GM23338 (cell line): ENCODE data around the gene RHBDL3. TPM values are rescaled to one million over a fixed set of nuclear protein-coding genes. Genes with fewer than 3 reads are reported as not detected.

Source experiments
- ATAC-seq: fragments of 200-7000 bp; cut with Tn5 transposase; 3 replicates; pipeline ENCODE4 v1.9.1; 2020
- DNase-seq: peaks from one replicate; pipeline ENCODE4 v3.0.0-alpha.2; 2015; ENCODE audit warnings: low spot score
- H2AFZ ChIP-seq: fragments of 200-600 bp; sonication (generic); 2 replicates; pipeline ENCODE4 v1.8.0; 2016; ENCODE audit warnings: antibody characterized with exemption, mild to moderate bottlenecking, moderate library complexity
- H3F3A ChIP-seq: fragments of 200-600 bp; sonication (generic); replicated peaks from 2 replicates; pipeline ENCODE4 v1.8.0; 2017; ENCODE audit warnings: antibody characterized with exemption, mixed run types, low read depth
- H3K27ac ChIP-seq: fragments of 200-600 bp; sonication (generic); 2 replicates; pipeline ENCODE4 v1.6.1; 2016; ENCODE audit warnings: low read depth
- H3K27me3 ChIP-seq: fragments of 200-600 bp; sonication (generic); 2 replicates; pipeline ENCODE4 v1.8.0; 2016; ENCODE audit warnings: mild to moderate bottlenecking, mixed run types, moderate library complexity; ENCODE audit not compliant: insufficient read depth
- H3K36me3 ChIP-seq: fragments of 200-600 bp; sonication (generic); 2 replicates; pipeline ENCODE4 v1.8.0; 2016; ENCODE audit warnings: mild to moderate bottlenecking; ENCODE audit not compliant: insufficient read depth
- H3K4me1 ChIP-seq: fragments of 200-600 bp; sonication (generic); 2 replicates; pipeline ENCODE4 v1.8.0; 2016; ENCODE audit warnings: mild to moderate bottlenecking, moderate library complexity; ENCODE audit not compliant: insufficient read depth
- H3K4me2 ChIP-seq: fragments of 200-600 bp; sonication (generic); 2 replicates; pipeline ENCODE4 v1.7.1; 2017; ENCODE audit warnings: mixed run types
- H3K4me3 ChIP-seq: fragments of 200-600 bp; sonication (generic); 2 replicates; pipeline ENCODE4 v1.6.1; 2016; ENCODE audit warnings: mixed run types
- H3K79me2 ChIP-seq: fragments of 200-600 bp; sonication (generic); replicated peaks from 2 replicates; pipeline ENCODE4 v1.8.0; 2017; ENCODE audit warnings: mild to moderate bottlenecking; ENCODE audit not compliant: insufficient read depth
- H3K9me2 ChIP-seq: fragments of 200-600 bp; sonication (generic); 2 replicates; pipeline ENCODE4 v1.8.0; 2017; ENCODE audit not compliant: insufficient read depth
- H4K20me1 ChIP-seq: fragments of 200-600 bp; sonication (generic); replicated peaks from 2 replicates; pipeline ENCODE4 v1.8.0; 2017; ENCODE audit warnings: mild to moderate bottlenecking; ENCODE audit not compliant: insufficient read depth
- H3K27ac Mint-ChIP-seq: 2 replicates; pipeline ENCODE4 v1.8.0; 2020; ENCODE audit warnings: inconsistent platforms, mild to moderate bottlenecking, moderate library complexity, mixed read lengths
- H3K27me3 Mint-ChIP-seq: 3 replicates; pipeline ENCODE4 v1.8.0; 2022; ENCODE audit warnings: low read depth, mild to moderate bottlenecking, moderate library complexity, mixed read lengths, inconsistent platforms; ENCODE audit not compliant: insufficient read depth, poor library complexity
- H3K36me3 Mint-ChIP-seq: 3 replicates; pipeline ENCODE4 v1.8.0; 2021; ENCODE audit warnings: low read depth, mild to moderate bottlenecking, inconsistent platforms, moderate library complexity, mixed read lengths
- H3K4me1 Mint-ChIP-seq: 3 replicates; pipeline ENCODE4 v1.8.0; 2020; ENCODE audit warnings: mild to moderate bottlenecking, inconsistent platforms, mixed read lengths
- H3K4me3 Mint-ChIP-seq: 3 replicates; pipeline ENCODE4 v1.8.0; 2021; ENCODE audit warnings: moderate library complexity, mild to moderate bottlenecking, inconsistent platforms, mixed read lengths
- H3K9me3 Mint-ChIP-seq: 3 replicates; pipeline ENCODE4 v1.8.0; 2020; ENCODE audit warnings: moderate library complexity, mild to moderate bottlenecking, inconsistent platforms, mixed read lengths
- CREB1 ChIP-seq: fragments of 250-450 bp; sonication (Bioruptor Pico); IDR thresholded peaks from 2 replicates; pipeline ENCODE4 v1.5.0; 2020; ENCODE audit warnings: low read depth, mild to moderate bottlenecking, moderate library complexity
- CTCF ChIP-seq, 2 experiments: fragments of 200-600 bp in 1 of 2; sonication (generic) in 1 of 2; conservative IDR thresholded peaks; 2 replicates each; pipeline versions ENCODE4 v1.5.1 to v1.6.1; 2016 to 2017; ENCODE audit warnings: antibody characterized with exemption in 2 of 2, low read depth in 2 of 2, mild to moderate bottlenecking in 2 of 2, moderate library complexity in 1 of 2
- EZH2 ChIP-seq: fragments of 200-600 bp; sonication (generic); IDR thresholded peaks from one replicate; pipeline ENCODE4 v1.8.0; 2017; ENCODE audit warnings: antibody characterized with exemption, mild to moderate bottlenecking, low read depth; ENCODE audit not compliant: unreplicated experiment
- EZH2phosphoT487 ChIP-seq: fragments of 200-600 bp; sonication (generic); IDR thresholded peaks from one replicate; pipeline ENCODE4 v1.8.1; 2018; ENCODE audit warnings: antibody characterized with exemption; ENCODE audit not compliant: unreplicated experiment
- JUNB ChIP-seq: IDR thresholded peaks from one replicate; pipeline ENCODE4 v1.6.1; 2016; ENCODE audit warnings: antibody characterized with exemption; ENCODE audit not compliant: unreplicated experiment
- NANOG ChIP-seq: IDR thresholded peaks from 2 replicates; pipeline ENCODE4 v1.6.1; 2016; ENCODE audit warnings: antibody characterized with exemption, borderline replicate concordance
- POLR2AphosphoS5 ChIP-seq: IDR thresholded peaks from 2 replicates; pipeline ENCODE4 v1.6.1; 2016; ENCODE audit warnings: antibody characterized with exemption, low read depth
- STAT1 ChIP-seq: IDR thresholded peaks from one replicate; pipeline ENCODE4 v1.6.1; 2016; ENCODE audit warnings: antibody characterized with exemption; ENCODE audit not compliant: unreplicated experiment
- ZNF114 ChIP-seq: fragments of 250-450 bp; sonication (Bioruptor Pico); IDR thresholded peaks from 2 replicates; pipeline ENCODE4 v1.5.0; 2020; ENCODE audit warnings: mild to moderate bottlenecking, moderate library complexity
- ZNF331 ChIP-seq: fragments of 250-450 bp; sonication (Bioruptor Pico); IDR thresholded peaks from 2 replicates; pipeline ENCODE4 v1.5.0; 2020; ENCODE audit warnings: low read depth, mild to moderate bottlenecking, moderate library complexity
- ZNF462 ChIP-seq: fragments of 250-450 bp; sonication (Bioruptor Pico); IDR thresholded peaks from 2 replicates; pipeline ENCODE4 v1.5.0; 2020; ENCODE audit warnings: mild to moderate bottlenecking, moderate library complexity
- polyA plus RNA-seq: library from polyadenylated mRNA; unstranded; fragments of >200 nt; fragmentation: Nextera tagmentation; extraction: Ambion mirVana; gene quantifications from 2 replicates; pipeline ENCODE4 v1.2.1, GENCODE V29; 2016
- total RNA-seq: library from RNA; depleted of rRNA; stranded (reverse); fragments of >200 nt; shearing (Covaris generic); gene quantifications from 2 replicates; pipeline ENCODE4 v1.2.3, GENCODE V29; 2014
- TF ChIP-seq, protein P1 (sequence below): IDR thresholded peaks from 2 replicates; pipeline ENCODE4 v1.6.1; 2016; ENCODE audit warnings: antibody characterized with exemption
- TF ChIP-seq, protein P2 (sequence below): IDR thresholded peaks from one replicate; pipeline ENCODE4 v1.6.1; 2018; ENCODE audit warnings: antibody characterized with exemption; ENCODE audit not compliant: unreplicated experiment

The RHBDL3 gene
- total and polyA plus RNA-seq, 2 experiments from 2014 or later = 2.3 to 8.1 TPM

GRCh38 chr17:32256012-32256700 lies 9.5 kb upstream of the RHBDL3 start:
- Histone ChIP-seq H3K79me2 (no peaks in the 10 kb centered on the region), H3K27me3 (no peaks in the 10 kb centered on the region), H2AFZ (no peak overlapping the region), H3K4me2 (no peak overlapping the region), H4K20me1 (no peaks in the 10 kb centered on the region), H3K4me1 (peaks cover 14% of the 10 kb centered on the region), H3K27ac (no peak overlapping the region), H3K36me3 (no peaks in the 10 kb centered on the region), H3K4me3 (no peak overlapping the region), H3F3A (peaks cover 19% of the 10 kb centered on the region), H3K9me2 (no peaks in the 10 kb centered on the region)
- H3K4me3 Mint-ChIP-seq = no peak overlapping the region
- no peak overlapping the region for H3K27ac Mint-ChIP-seq
- H3K9me3 Mint-ChIP-seq = no peaks in the 10 kb centered on the region
- H3K36me3 Mint-ChIP-seq = no peaks in the 10 kb centered on the region
- peaks cover 10% of the 10 kb centered on the region for H3K27me3 Mint-ChIP-seq
- TF ChIP-seq CTCF (conservative IDR thresholded peaks at IDR 0.05; ENCODE audit: low read depth in 2 of 2) = no peak
- no peak for TF ChIP-seq CREB1 (CRISPR knock-in tag)
- TF ChIP-seq POLR2AphosphoS5 = no peak
- TF ChIP-seq EZH2 = no peak
- TF ChIP-seq NANOG = no peak
- no peak for TF ChIP-seq ZNF114 (CRISPR knock-in tag)
- TF ChIP-seq, protein P1, sequence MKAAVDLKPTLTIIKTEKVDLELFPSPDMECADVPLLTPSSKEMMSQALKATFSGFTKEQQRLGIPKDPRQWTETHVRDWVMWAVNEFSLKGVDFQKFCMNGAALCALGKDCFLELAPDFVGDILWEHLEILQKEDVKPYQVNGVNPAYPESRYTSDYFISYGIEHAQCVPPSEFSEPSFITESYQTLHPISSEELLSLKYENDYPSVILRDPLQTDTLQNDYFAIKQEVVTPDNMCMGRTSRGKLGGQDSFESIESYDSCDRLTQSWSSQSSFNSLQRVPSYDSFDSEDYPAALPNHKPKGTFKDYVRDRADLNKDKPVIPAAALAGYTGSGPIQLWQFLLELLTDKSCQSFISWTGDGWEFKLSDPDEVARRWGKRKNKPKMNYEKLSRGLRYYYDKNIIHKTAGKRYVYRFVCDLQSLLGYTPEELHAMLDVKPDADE = no peak
- TF ChIP-seq JUNB = no peak
- TF ChIP-seq ZNF331 (CRISPR knock-in tag) = no peak
- TF ChIP-seq, protein P2, sequence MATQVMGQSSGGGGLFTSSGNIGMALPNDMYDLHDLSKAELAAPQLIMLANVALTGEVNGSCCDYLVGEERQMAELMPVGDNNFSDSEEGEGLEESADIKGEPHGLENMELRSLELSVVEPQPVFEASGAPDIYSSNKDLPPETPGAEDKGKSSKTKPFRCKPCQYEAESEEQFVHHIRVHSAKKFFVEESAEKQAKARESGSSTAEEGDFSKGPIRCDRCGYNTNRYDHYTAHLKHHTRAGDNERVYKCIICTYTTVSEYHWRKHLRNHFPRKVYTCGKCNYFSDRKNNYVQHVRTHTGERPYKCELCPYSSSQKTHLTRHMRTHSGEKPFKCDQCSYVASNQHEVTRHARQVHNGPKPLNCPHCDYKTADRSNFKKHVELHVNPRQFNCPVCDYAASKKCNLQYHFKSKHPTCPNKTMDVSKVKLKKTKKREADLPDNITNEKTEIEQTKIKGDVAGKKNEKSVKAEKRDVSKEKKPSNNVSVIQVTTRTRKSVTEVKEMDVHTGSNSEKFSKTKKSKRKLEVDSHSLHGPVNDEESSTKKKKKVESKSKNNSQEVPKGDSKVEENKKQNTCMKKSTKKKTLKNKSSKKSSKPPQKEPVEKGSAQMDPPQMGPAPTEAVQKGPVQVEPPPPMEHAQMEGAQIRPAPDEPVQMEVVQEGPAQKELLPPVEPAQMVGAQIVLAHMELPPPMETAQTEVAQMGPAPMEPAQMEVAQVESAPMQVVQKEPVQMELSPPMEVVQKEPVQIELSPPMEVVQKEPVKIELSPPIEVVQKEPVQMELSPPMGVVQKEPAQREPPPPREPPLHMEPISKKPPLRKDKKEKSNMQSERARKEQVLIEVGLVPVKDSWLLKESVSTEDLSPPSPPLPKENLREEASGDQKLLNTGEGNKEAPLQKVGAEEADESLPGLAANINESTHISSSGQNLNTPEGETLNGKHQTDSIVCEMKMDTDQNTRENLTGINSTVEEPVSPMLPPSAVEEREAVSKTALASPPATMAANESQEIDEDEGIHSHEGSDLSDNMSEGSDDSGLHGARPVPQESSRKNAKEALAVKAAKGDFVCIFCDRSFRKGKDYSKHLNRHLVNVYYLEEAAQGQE = no peak
- TF ChIP-seq EZH2phosphoT487 = no peak
- TF ChIP-seq STAT1 = no peak
- no peak for TF ChIP-seq ZNF462 (CRISPR knock-in tag)
- no peak for ATAC-seq
- peaks cover 25% of the 10 kb centered on the region for H3K4me1 Mint-ChIP-seq
- no peak for DNase-seq
